WTC11 (cell line): ENCODE data around the gene CX3CL1. TPM values are rescaled to one million over a fixed set of nuclear protein-coding genes. Genes with fewer than 3 reads are reported as not detected.

ENCODE experiments used
- ATAC-seq: fragments of 200-7000 bp; cut with Tn5 transposase; 2 replicates; pipeline ENCODE4 v1.10.0; 2021; ENCODE audit warnings: mild to moderate bottlenecking, moderate library complexity
- CTCF ChIA-PET: fragments of 300-600 bp; sonication (Branson Sonifier 250); formaldehyde crosslinking; loops from one replicate; lab custom pipeline; 2021; ENCODE audit warnings: antibody characterized with exemption; lab: Charles Lee
- POLR2A ChIA-PET: fragments of 350-600 bp; sonication (Branson Sonifier 250); formaldehyde crosslinking; loops from one replicate; lab custom pipeline; 2021; ENCODE audit warnings: antibody characterized with exemption; lab: Charles Lee
- DNase-seq: peaks from one replicate; pipeline ENCODE4 v3.0.0; 2021; ENCODE audit warnings: low spot score
- H3K27ac Mint-ChIP-seq: 2 replicates; pipeline ENCODE4 v1.8.0; 2021; ENCODE audit warnings: mixed read lengths
- H3K27me3 Mint-ChIP-seq: 2 replicates; pipeline ENCODE4 v1.8.0; 2021; ENCODE audit warnings: low read depth, mild to moderate bottlenecking, moderate library complexity, mixed read lengths
- H3K36me3 Mint-ChIP-seq: 2 replicates; pipeline ENCODE4 v1.8.0; 2021; ENCODE audit warnings: mixed read lengths
- H3K4me1 Mint-ChIP-seq: 2 replicates; pipeline ENCODE4 v1.8.0; 2022; ENCODE audit warnings: mixed read lengths
- H3K4me3 Mint-ChIP-seq: 2 replicates; pipeline ENCODE4 v1.8.0; 2021; ENCODE audit warnings: mild to moderate bottlenecking, moderate library complexity, mixed read lengths
- H3K9me3 Mint-ChIP-seq: 2 replicates; pipeline ENCODE4 v1.8.0; 2021; ENCODE audit warnings: mixed read lengths
- CBFB ChIP-seq: sonication (generic); formaldehyde crosslinking; IDR thresholded peaks from 2 replicates; pipeline ENCODE4 v1.8.1; 2022; ENCODE audit warnings: mild to moderate bottlenecking, low read depth, missing genetic modification reagents
- CDX4 ChIP-seq: fragments of 250-450 bp; sonication (Bioruptor Pico); IDR thresholded peaks from 2 replicates; pipeline ENCODE4 v1.9.0; 2021; ENCODE audit warnings: moderate library complexity, mild to moderate bottlenecking, inconsistent platforms, borderline replicate concordance
- ELF4 ChIP-seq: sonication (generic); formaldehyde crosslinking; IDR thresholded peaks from 2 replicates; pipeline ENCODE4 v1.8.1; 2022; ENCODE audit warnings: low read depth, mild to moderate bottlenecking, moderate library complexity, missing genetic modification reagents
- EMX1 ChIP-seq: fragments of 250-450 bp; sonication (Bioruptor Pico); IDR thresholded peaks from 2 replicates; pipeline ENCODE4 v1.8.0; 2021; ENCODE audit warnings: mild to moderate bottlenecking
- JAZF1 ChIP-seq: fragments of 250-450 bp; sonication (Bioruptor Pico); IDR thresholded peaks from 2 replicates; pipeline ENCODE4 v1.9.0; 2021; ENCODE audit warnings: moderate library complexity, mild to moderate bottlenecking, inconsistent platforms
- JUN ChIP-seq: sonication (generic); formaldehyde crosslinking; IDR thresholded peaks from 2 replicates; pipeline ENCODE4 v1.8.0; 2023; ENCODE audit warnings: mild to moderate bottlenecking, missing genetic modification reagents
- KAT7 ChIP-seq: sonication (generic); formaldehyde crosslinking; IDR thresholded peaks from 2 replicates; pipeline ENCODE4 v1.8.1; 2023; ENCODE audit warnings: missing genetic modification reagents, mild to moderate bottlenecking, borderline replicate concordance
- MAX ChIP-seq: sonication (generic); formaldehyde crosslinking; IDR thresholded peaks from 2 replicates; pipeline ENCODE4 v1.8.0; 2022; ENCODE audit warnings: mild to moderate bottlenecking, missing genetic modification reagents
- NFATC4 ChIP-seq: fragments of 250-450 bp; sonication (Bioruptor Pico); IDR thresholded peaks from 2 replicates; pipeline ENCODE4 v1.9.0; 2021; ENCODE audit warnings: mild to moderate bottlenecking
- NFE2L1 ChIP-seq: sonication (generic); formaldehyde crosslinking; IDR thresholded peaks from 2 replicates; pipeline ENCODE4 v1.8.1; 2023; ENCODE audit warnings: missing genetic modification reagents
- NR1H2 ChIP-seq: sonication (generic); formaldehyde crosslinking; IDR thresholded peaks from 2 replicates; pipeline ENCODE4 v1.9.0; 2021; ENCODE audit warnings: mild to moderate bottlenecking, moderate library complexity, missing genetic modification reagents
- RORB ChIP-seq: fragments of 250-450 bp; sonication (Bioruptor Pico); IDR thresholded peaks from 2 replicates; pipeline ENCODE4 v1.9.0; 2021; ENCODE audit warnings: mild to moderate bottlenecking
- STAT6 ChIP-seq: sonication (generic); formaldehyde crosslinking; conservative IDR thresholded peaks from 2 replicates; pipeline ENCODE4 v1.8.1; 2023; ENCODE audit warnings: mild to moderate bottlenecking, low read depth, missing genetic modification reagents, moderate library complexity
- ZNF396 ChIP-seq: fragments of 250-450 bp; sonication (Bioruptor Pico); IDR thresholded peaks from 2 replicates; pipeline ENCODE4 v1.8.0; 2021; ENCODE audit warnings: mild to moderate bottlenecking, moderate library complexity, borderline replicate concordance
- ZNF532 ChIP-seq: fragments of 250-450 bp; sonication (Bioruptor Pico); IDR thresholded peaks from 2 replicates; pipeline ENCODE4 v1.9.0; 2021; ENCODE audit warnings: mild to moderate bottlenecking, borderline replicate concordance
- total RNA-seq: library from RNA; stranded (reverse); gene quantifications from 3 replicates; pipeline ENCODE4 v1.2.3, GENCODE V29; 2021
- TF ChIP-seq, protein P1 (sequence below): fragments of 250-450 bp; sonication (Bioruptor Pico); IDR thresholded peaks from 2 replicates; pipeline ENCODE4 v1.9.0; 2021; ENCODE audit warnings: mild to moderate bottlenecking
- TF ChIP-seq, protein P2 (sequence below): sonication (generic); formaldehyde crosslinking; IDR thresholded peaks from 2 replicates; pipeline ENCODE4 v1.8.1; 2022; ENCODE audit warnings: low read depth, missing genetic modification reagents, borderline replicate concordance
- TF ChIP-seq, protein P3 (sequence below): sonication (generic); formaldehyde crosslinking; IDR thresholded peaks from 2 replicates; pipeline ENCODE4 v1.8.1; 2023; ENCODE audit warnings: mild to moderate bottlenecking, missing genetic modification reagents

The CX3CL1 gene
- total RNA-seq, 1 experiment from 2014 or later: 1.2 TPM

DNA sequence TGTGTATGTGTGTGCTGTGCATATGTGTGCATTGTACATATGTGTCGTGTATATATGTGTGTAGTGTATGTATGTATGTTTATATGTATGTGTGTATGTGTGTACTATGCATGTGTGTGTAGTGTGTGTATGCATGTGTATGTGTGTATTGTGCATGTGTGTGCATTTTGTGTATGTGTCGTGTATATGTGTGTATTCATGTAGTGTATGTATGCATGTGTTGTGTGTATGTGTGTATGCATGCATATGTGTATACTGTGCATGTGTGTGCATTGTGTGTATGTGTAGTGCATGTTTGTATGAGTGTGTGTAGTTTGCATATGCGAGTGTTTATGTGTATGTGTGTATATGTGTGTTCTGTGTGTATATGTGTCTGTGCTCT is 16.8 kb downstream of the CX3CL1 start (continued):
- no peak for TF ChIP-seq NFATC4 (CRISPR knock-in tag)
- TF ChIP-seq EMX1: no peak
- no peak for TF ChIP-seq NR1H2 (CRISPR knock-in tag)
- TF ChIP-seq, protein P1, sequence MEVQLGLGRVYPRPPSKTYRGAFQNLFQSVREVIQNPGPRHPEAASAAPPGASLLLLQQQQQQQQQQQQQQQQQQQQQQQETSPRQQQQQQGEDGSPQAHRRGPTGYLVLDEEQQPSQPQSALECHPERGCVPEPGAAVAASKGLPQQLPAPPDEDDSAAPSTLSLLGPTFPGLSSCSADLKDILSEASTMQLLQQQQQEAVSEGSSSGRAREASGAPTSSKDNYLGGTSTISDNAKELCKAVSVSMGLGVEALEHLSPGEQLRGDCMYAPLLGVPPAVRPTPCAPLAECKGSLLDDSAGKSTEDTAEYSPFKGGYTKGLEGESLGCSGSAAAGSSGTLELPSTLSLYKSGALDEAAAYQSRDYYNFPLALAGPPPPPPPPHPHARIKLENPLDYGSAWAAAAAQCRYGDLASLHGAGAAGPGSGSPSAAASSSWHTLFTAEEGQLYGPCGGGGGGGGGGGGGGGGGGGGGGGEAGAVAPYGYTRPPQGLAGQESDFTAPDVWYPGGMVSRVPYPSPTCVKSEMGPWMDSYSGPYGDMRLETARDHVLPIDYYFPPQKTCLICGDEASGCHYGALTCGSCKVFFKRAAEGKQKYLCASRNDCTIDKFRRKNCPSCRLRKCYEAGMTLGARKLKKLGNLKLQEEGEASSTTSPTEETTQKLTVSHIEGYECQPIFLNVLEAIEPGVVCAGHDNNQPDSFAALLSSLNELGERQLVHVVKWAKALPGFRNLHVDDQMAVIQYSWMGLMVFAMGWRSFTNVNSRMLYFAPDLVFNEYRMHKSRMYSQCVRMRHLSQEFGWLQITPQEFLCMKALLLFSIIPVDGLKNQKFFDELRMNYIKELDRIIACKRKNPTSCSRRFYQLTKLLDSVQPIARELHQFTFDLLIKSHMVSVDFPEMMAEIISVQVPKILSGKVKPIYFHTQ (CRISPR knock-in tag): no peak

DNA sequence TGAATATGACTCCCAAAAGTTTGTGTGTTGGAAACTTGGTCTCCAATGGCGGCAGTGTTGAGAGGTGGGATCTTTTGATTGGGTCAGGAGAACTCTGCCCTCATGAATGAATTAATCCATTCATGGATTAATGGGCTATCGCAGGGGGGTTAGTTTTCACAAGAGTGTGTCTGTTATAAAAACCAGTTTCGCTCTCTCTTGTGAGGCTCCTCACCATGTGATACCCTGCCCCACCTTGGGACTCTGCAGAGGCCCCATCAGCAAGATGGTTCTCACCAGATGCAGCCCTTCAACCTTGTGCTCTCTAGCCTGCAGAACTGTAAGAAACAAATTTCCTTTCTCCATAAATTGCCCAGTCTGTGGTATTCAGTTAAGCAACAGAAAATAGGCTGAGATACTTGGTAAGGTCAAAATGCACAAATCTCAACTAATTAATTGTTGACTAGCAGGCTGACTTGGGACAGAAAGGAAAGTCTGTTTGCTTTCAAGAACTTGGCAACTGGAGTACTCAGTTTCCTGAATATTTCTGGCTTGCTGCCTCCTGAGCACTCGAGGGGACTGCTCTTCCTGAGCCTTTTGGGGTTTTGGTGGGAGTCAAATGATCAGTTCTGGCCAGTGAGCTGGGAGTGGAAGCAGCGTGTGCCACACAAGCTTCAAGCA is 18.5 kb downstream of the CX3CL1 start:
- no peak for TF ChIP-seq ZNF396 (CRISPR knock-in tag)
- no peak for TF ChIP-seq KAT7 (CRISPR knock-in tag)
- no peak for TF ChIP-seq JAZF1 (CRISPR knock-in tag)
- TF ChIP-seq MAX: no peak
- no peak for TF ChIP-seq ZNF532 (CRISPR knock-in tag)
- TF ChIP-seq ELF4: no peak
- no peak overlapping the region for H3K4me3 Mint-ChIP-seq
- H3K36me3 Mint-ChIP-seq: no peaks in the 10 kb centered on the region
- ATAC-seq (no peak), DNase-seq (no peak)
- ChIA-PET CTCF (interaction anchor here (1.2 to 5.5 kb wide), 2 partner anchors 27 kb away, joined by 4 to 27 read pairs; no protein-coding TSS in a partner anchor), POLR2A (no interaction called here)
- peaks cover 13% of the 10 kb centered on the region for H3K9me3 Mint-ChIP-seq
- peaks cover 8% of the 10 kb centered on the region for H3K27me3 Mint-ChIP-seq
- no peak overlapping the region for H3K27ac Mint-ChIP-seq
- H3K4me1 Mint-ChIP-seq: peaks cover 3% of the 10 kb centered on the region; the same call in 1 of the 2 replicates

DNA sequence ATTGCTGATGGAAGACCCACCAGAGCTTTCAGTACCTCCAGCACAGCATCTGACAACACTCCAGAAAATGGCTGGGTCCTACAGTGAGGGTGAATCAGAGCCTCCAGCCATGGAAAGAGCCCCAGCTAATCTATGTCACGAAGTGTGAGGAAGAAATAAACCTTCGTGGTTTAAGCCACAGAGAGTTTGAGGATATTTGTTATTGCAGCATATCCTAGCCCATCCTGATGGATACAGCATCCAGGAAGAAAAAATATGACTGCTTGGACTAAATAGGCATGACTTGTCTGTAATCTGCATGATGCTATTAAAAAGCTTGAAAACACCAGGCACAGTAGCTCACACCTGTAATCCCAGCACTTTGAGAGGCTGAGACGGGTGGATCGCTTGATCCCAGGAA is 19.0 kb downstream of the CX3CL1 start:
- ATAC-seq: no peak
- Mint-ChIP-seq H3K27ac (no peak overlapping the region), H3K27me3 (peaks cover 8% of the 10 kb centered on the region), H3K36me3 (no peaks in the 10 kb centered on the region), H3K9me3 (peaks cover 13% of the 10 kb centered on the region), H3K4me3 (no peak overlapping the region), H3K4me1 (peaks cover 3% of the 10 kb centered on the region; the same call in 1 of the 2 replicates)
- DNase-seq: no peak
- POLR2A ChIA-PET: no interaction called here
- TF ChIP-seq CBFB (no peak), JUN (CRISPR knock-in tag) (no peak), RORB (no peak), NFE2L1 (CRISPR knock-in tag) (no peak), STAT6 (CRISPR knock-in tag) (no peak), CDX4 (CRISPR knock-in tag) (no peak), EMX1 (no peak)
- TF ChIP-seq, protein P2, sequence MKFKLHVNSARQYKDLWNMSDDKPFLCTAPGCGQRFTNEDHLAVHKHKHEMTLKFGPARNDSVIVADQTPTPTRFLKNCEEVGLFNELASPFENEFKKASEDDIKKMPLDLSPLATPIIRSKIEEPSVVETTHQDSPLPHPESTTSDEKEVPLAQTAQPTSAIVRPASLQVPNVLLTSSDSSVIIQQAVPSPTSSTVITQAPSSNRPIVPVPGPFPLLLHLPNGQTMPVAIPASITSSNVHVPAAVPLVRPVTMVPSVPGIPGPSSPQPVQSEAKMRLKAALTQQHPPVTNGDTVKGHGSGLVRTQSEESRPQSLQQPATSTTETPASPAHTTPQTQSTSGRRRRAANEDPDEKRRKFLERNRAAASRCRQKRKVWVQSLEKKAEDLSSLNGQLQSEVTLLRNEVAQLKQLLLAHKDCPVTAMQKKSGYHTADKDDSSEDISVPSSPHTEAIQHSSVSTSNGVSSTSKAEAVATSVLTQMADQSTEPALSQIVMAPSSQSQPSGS (CRISPR knock-in tag): no peak
- TF ChIP-seq, protein P3, sequence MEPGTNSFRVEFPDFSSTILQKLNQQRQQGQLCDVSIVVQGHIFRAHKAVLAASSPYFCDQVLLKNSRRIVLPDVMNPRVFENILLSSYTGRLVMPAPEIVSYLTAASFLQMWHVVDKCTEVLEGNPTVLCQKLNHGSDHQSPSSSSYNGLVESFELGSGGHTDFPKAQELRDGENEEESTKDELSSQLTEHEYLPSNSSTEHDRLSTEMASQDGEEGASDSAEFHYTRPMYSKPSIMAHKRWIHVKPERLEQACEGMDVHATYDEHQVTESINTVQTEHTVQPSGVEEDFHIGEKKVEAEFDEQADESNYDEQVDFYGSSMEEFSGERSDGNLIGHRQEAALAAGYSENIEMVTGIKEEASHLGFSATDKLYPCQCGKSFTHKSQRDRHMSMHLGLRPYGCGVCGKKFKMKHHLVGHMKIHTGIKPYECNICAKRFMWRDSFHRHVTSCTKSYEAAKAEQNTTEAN (CRISPR knock-in tag): no peak
- CTCF ChIA-PET: interaction anchor here (5.5 kb wide), 1 partner anchor 26 kb away, joined by 27 read pairs; no protein-coding TSS in a partner anchor
